Gastroesophageal sphincter (tissue), 3 donors: ENCODE results near the gene PIGA.
"Not testable (repeated sequence)": the region's sequence is repeated elsewhere in the genome, so short reads cannot be mapped to it uniquely, and the experiment has no call there.

Experiments used
- CTCF ChIP-seq, 4 experiments: fragments of 200-600 bp in 2 of 4; fragments of 450-650 bp in 2 of 4; sonication (generic) in 1 of 4; IDR thresholded peaks; one replicate each; pipeline ENCODE4 v1.5.1; 2017 to 2019; ENCODE audit warnings: antibody characterized with exemption in 4 of 4, mild to moderate bottlenecking in 2 of 4, moderate library complexity in 2 of 4
- EP300 ChIP-seq: sonication (generic); formaldehyde crosslinking; IDR thresholded peaks from one replicate; pipeline ENCODE4 v1.6.1; 2017; ENCODE audit warnings: antibody characterized with exemption, mild to moderate bottlenecking
- POLR2A ChIP-seq, 2 donors: fragments of 450-650 bp; IDR thresholded peaks; one replicate each; pipeline ENCODE4 v1.6.1; 2017; ENCODE audit warnings: antibody characterized with exemption in 2 of 2, mild to moderate bottlenecking in 2 of 2, moderate library complexity in 1 of 2
- POLR2AphosphoS5 ChIP-seq: sonication (generic); formaldehyde crosslinking; IDR thresholded peaks from one replicate; pipeline ENCODE4 v1.6.1; 2017; ENCODE audit warnings: antibody characterized with exemption

- not testable (repeated sequence) for TF ChIP-seq CTCF (IDR thresholded peaks at IDR 0.05); POLR2AphosphoS5; EP300; POLR2A (IDR thresholded peaks at IDR 0.05)
Measured at GRCh38 chrX:15305899-15306298, 29.4 kb downstream of the PIGA start.
